Kasumi-1 (cell line): ENCODE results near the gene MSMP.

ENCODE experiments used
- DNase-seq, 2 experiments: peaks; one replicate each; lab custom pipeline; 2025; lab: John Stamatoyannopoulos, UW

Gene MSMP

DNA sequence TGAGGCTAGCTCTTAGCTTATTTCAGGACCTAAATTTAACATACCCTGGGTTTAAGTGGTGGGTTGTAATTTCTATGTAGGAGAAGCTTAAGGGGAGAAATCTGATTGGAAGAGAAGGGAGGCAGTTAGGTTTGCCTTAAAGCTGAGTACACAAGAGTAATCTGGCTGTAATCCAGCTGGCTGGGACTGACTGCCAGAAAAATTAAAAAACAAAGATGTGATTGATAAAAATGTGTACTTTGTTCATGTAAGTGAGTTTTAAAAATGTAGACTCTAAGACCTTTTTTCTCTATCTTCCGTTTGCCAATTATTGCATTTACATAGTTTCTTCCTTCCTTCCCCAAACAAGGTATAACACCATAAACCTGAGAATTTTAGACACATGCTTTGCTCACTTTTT is 17.5 kb upstream of the MSMP start:
- DNase-seq, result no peak

DNA sequence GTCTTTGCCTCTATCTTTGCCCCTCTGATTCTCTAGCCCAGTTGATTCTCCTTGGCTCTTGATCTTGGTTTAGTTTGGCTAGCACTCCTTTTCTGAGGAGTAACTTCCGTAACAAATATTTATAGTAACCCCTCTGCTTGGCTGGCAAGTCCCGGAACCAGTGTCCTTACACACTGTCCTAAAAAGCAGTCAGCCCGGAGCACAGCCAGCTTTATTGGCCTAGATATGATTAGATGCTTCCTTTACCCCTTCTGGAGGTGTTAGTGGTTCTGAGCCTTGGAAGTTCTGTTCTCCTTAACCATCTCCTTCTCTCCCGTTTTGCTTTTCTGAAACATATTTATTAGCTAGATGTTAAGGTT is 17.0 kb upstream of the MSMP start:
- DNase-seq, result no peak

- DNase-seq, result no peak
Measured at GRCh38 chr9:35769763-35770162, 15.7 kb upstream of the MSMP start.

DNA sequence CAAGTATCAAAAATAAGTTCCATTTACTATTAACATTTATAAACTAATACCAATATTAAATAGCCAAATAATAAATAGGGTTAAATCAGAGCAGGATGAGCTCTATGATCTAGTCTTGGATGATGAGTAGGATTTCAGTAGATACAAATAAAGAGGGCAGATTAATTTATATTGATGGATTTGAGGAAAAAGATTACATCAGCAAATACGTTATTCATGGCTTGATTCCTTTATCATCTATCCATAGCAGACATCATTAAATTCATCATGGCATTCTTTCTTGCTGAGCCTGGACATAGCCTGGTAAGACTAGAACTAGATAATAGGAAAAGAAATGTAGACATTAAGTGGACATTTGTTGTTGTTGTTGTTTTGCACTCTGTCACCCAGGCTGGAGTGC is 13.4 kb upstream of the MSMP start:
- no peak for DNase-seq

GRCh38 chr9:35766997-35767396 is 12.9 kb upstream of the MSMP start:
- DNase-seq, result no peak

DNA sequence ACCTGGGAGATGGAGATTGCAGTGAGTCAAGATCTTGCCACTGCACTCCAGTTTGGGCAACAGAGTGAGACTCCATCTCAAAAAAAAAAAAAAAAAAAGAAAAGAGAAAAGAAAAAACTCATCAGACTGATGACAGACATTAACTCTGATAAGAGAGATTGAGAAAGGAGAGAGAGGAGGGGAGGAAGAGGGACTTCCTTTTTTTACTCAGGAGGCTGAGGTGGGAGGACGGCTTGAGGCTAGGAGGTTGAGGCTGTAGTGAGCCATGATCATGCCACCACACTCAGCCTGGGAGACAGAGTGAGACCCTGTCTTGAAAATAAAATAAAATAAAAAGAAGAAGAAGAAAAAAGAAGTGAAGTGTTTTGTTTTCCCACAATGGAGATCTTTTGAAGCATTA is 9.7 kb upstream of the MSMP start:
- no peak for DNase-seq

GRCh38 chr9:35763181-35763580 is 9.1 kb upstream of the MSMP start:
- DNase-seq, result no peak

DNA sequence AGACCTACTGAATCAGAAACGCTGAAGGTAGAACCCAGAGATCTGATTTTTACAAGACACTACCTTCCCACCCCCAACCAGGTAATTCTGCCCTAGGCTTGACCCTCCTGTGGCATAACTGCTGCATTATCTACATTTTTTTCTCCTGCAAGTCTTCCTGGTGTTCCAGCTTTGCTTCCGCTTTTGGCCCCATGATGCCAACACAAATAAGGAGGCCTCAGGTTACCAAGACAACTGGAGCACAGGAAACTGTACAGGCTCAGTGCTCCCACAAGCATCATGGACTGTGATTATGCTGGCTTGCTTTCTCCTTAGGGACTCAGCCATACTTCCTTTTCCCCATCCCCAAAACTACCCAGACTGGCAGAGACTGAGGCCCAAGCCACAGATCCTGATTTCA is 6.6 kb upstream of the MSMP start:
- DNase-seq, result no peak

DNA sequence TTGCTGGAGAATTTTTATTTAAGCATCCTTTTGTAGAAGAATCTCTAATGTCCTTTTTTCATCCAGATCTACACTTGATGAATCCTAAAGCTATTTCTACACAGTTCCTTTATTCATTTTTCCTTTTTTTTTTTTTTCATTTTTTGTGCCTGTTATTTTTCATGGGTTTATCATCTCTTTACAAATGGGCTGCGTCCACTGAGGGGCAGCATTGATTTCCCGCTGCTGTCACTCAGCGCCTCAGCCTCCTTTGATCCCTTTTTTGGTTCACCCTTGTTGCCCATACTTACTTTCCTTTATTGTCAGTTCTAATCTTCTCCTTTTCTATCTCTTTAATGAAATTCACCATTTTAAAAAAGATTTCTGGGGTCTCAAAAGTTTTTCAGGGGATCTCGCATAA is 5.7 kb upstream of the MSMP start:
- DNase-seq, result no peak

DNA sequence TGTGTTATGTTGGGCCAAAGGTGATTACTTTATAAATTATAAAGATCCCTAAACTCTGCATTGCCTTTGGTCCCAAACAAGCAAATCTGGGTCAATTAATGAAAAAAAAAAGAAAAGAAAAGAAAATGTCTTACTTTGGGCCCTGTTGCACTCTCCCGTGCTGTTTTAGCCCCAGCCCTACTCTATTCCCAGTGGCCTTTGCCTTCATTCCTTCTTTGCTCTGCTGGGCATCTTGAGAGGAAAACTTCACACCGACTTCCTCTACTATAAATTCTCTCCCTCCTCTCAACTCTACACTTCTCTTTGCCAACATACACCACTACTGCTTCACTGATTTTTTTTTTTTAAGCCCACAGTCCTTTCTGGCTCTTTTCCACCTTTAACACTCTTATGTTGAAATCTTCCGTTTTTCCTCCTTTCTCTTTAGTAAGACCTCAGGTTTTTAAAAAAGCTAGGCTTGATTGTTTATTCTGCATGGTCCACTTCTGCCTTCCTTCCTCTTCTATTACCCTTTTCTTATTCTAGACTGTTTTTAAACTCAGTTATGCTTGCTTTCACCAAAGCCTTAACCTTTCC is 4.5 kb upstream of the MSMP start:
- DNase-seq, result peak in 1 of 2 experiments; percentile 9

DNA sequence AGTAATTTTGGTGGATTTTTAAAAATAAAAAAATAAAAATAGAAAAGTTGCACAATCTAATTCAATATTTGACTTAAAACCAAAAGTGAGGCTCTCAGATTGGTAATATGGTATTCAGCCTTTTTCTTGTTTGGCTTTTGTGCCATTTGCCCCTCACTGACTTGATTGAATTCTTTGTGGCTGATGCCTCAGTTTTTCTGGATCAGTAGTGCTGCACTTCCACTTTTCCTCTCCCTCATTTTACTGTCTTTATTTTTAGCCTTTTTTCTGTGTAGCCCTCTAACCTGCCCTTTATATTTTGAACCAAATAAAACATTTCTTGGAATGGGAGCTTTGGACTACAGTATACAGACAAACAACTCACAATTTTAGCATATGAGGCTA is 3.8 kb upstream of the MSMP start:
- DNase-seq, result no peak

GRCh38 chr9:35757226-35757891 is 3.3 kb upstream of the MSMP start:
- DNase-seq, result peak; percentile 38 to 61

GRCh38 chr9:35756275-35757225 is 2.5 kb upstream of the MSMP start:
- DNase-seq, result peak; percentile 73

GRCh38 chr9:35755071-35755470 is 995 bp upstream of the MSMP start:
- DNase-seq, result no peak

DNA sequence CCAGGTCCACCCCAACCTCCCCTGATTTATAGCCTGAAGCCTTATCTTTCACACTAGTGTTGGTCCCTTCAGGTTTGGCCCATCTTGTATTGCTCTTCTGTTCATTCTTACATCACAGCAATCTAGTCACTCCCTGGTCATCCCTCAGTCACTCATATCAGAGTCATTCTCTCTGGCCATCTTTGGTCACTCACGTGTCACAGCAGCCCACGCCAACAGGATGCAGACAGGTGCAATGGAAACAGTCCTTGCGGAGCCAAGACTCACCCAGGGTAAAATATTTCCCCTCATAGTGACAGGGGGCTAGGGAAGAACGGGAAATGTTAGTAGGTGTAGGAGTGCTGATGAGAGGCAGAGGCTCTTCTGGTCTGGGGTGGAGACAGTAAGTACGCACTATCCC is 610 bp downstream of the MSMP start:
- no peak for DNase-seq

DNA sequence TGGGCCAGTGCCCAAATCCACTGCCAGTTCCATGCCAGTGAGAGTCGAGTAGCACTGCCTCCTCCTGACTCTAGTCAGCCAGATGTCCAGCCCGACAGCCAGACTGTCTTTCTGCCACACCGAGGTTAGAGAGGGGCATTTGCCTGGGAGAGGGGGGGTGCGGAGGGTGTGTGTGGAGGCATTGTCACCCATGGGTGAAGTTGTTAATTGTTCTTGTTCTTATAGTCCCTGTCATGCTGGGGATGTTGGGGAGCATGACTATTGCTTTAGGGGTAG is 3.9 kb downstream of the MSMP start:
- no peak for DNase-seq

GRCh38 chr9:35749515-35750255 is 4.4 kb downstream of the MSMP start:
- peak in 1 of 2 experiments; percentile 17 for DNase-seq

GRCh38 chr9:35748858-35749514 is 5.1 kb downstream of the MSMP start, which contains the start of the genes GBA2 and RGP1:
TSS of gene GBA2 (minus strand) at chr9:35749228. CDS start at chr9:35748704, 524 bp downstream.
TSS of gene RGP1 (plus strand) at chr9:35749287. CDS start at chr9:35749756, 469 bp downstream.
- DNase-seq, result peak; percentile 43 to 54

DNA sequence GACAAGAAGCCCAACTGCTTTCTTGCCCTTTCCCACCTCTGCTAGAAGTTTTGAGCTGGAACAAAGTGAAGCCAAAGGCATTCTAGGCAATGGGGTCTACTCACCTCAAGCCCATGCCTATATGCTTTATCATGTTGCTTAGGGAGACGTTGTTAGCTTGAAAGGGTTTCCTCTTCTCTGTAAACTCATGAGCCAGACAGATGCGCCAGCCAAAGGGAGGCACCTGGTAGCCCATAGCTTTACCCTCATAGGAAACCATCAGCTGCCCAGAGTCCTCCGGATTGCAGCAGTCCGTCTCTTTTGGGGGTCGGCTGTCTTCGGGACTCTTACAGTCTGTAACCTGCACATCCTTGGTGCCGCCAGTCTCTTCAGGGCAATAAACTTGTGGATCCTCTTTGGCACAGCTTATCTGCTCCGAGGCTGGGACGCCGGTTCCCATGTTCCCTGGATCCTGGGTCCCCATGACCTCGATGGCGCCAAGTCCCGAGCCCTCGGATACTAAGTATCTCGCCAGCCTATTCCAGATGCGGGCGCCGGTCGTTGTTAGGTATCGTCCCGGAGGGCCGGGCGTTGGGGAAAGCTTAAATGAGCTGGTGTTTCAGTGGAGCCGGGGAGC is 5.7 kb downstream of the MSMP start:
- no peak for DNase-seq

GRCh38 chr9:35746583-35746982 is 7.5 kb downstream of the MSMP start:
- DNase-seq, result no peak

DNA sequence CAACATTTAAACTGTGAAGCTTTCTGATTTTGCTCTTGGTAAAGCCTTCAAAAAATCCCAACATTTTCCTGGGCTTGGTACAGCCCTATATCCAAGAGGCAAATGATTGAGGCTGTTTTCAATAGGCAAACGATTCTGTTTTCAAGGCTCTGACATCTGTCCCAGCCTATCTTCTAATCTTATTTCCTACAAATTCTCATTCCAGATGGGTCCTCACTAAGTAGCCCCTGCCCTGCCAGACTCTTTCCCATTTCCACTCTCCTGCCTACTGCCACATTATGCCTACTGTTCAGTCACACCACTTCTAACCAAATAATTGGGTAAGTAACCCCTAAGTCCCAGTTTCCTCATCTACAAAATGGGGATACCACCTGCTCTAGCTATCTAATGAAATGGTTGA is 8.5 kb downstream of the MSMP start:
- DNase-seq, result no peak
